SK-N-MC (cell line): ENCODE results near the gene EMP2.

Experiments
- DNase-seq: peaks from one replicate; pipeline ENCODE4 v3.0.0-alpha.2; 2011; ENCODE audit warnings: low read depth, low spot score
- H3K27ac ChIP-seq: fragments of 200-600 bp; sonication (generic); 2 replicates; pipeline ENCODE4 v1.5.1; 2016; ENCODE audit warnings: mixed run types
- H3K36me3 ChIP-seq: fragments of 200-600 bp; sonication (generic); 2 replicates; pipeline ENCODE4 v1.6.1; 2017; ENCODE audit warnings: antibody characterized with exemption, low read length, mixed read lengths; ENCODE audit not compliant: insufficient read depth
- H3K4me3 ChIP-seq: fragments of 200-600 bp; sonication (generic); 2 replicates; pipeline ENCODE4 v1.5.1; 2016
- H3K9ac ChIP-seq: fragments of 200-600 bp; sonication (generic); 2 replicates; pipeline ENCODE4 v1.8.0; 2017; ENCODE audit warnings: mixed run types, mixed read lengths; ENCODE audit not compliant: insufficient read length
- H3K9me3 ChIP-seq: fragments of 200-600 bp; sonication (generic); 2 replicates; pipeline ENCODE4 v1.6.1; 2017; ENCODE audit warnings: low read depth, mild to moderate bottlenecking, antibody characterized with exemption, low read length, moderate library complexity, mixed read lengths
- EZH2 ChIP-seq: fragments of 200-600 bp; sonication (generic); IDR thresholded peaks from one replicate; pipeline ENCODE4 v1.6.1; 2017; ENCODE audit warnings: antibody characterized with exemption
- FOXP2 ChIP-seq: optimal IDR thresholded peaks from 2 replicates; pipeline ENCODE3; 2011; ENCODE audit warnings: mild to moderate bottlenecking, moderate library complexity; ENCODE audit not compliant: insufficient read depth; ENCODE audit errors: extremely low read length, control extremely low read depth
- POLR2AphosphoS5 ChIP-seq: IDR thresholded peaks from 2 replicates; pipeline ENCODE4 v1.6.1; 2012; ENCODE audit warnings: mild to moderate bottlenecking, low read depth, low read length, borderline replicate concordance

Gene EMP2

GRCh38 chr16:10529895-10530669 is 50.3 kb downstream of the EMP2 start:
- H3K36me3 ChIP-seq: no peaks in the 10 kb centered on the region
- no peak for DNase-seq
- H3K9me3 ChIP-seq: no peaks in the 10 kb centered on the region
- no peak overlapping the region for H3K27ac ChIP-seq
- no peak overlapping the region for H3K4me3 ChIP-seq
- TF ChIP-seq EZH2: no peak
- TF ChIP-seq POLR2AphosphoS5: no peak
- no peak for TF ChIP-seq FOXP2
- H3K9ac ChIP-seq: no peak overlapping the region

GRCh38 chr16:10528635-10529034 is 51.8 kb downstream of the EMP2 start:
- TF ChIP-seq FOXP2: no peak
- no peak for TF ChIP-seq EZH2
- H3K9me3 ChIP-seq: no peaks in the 10 kb centered on the region
- H3K36me3 ChIP-seq: no peaks in the 10 kb centered on the region
- DNase-seq: no peak
- H3K27ac ChIP-seq: no peak overlapping the region
- no peak overlapping the region for H3K4me3 ChIP-seq
- H3K9ac ChIP-seq: no peak overlapping the region

- Histone ChIP-seq H3K36me3 (no peaks in the 10 kb centered on the region), H3K9me3 (no peaks in the 10 kb centered on the region), H3K27ac (no peak overlapping the region), H3K4me3 (no peak overlapping the region), H3K9ac (no peak overlapping the region)
- DNase-seq: no peak
- TF ChIP-seq EZH2 (no peak), POLR2AphosphoS5 (no peak), FOXP2 (no peak)
Observed at GRCh38 chr16:10526962-10527361, 53.4 kb downstream of the EMP2 start.

- no peak for DNase-seq
- H3K9ac ChIP-seq: no peak overlapping the region
- H3K9me3 ChIP-seq: no peaks in the 10 kb centered on the region
- TF ChIP-seq EZH2 (no peak), FOXP2 (no peak), POLR2AphosphoS5 (no peak)
- H3K36me3 ChIP-seq: no peaks in the 10 kb centered on the region
- no peak overlapping the region for H3K4me3 ChIP-seq
- H3K27ac ChIP-seq: no peak overlapping the region
Observed at GRCh38 chr16:10525214-10525825, 55.1 kb downstream of the EMP2 start.

- no peaks in the 10 kb centered on the region for H3K9me3 ChIP-seq
- no peak overlapping the region for H3K9ac ChIP-seq
- no peak overlapping the region for H3K27ac ChIP-seq
- TF ChIP-seq FOXP2: no peak
- no peak for TF ChIP-seq EZH2
- no peak for TF ChIP-seq POLR2AphosphoS5
- no peaks in the 10 kb centered on the region for H3K36me3 ChIP-seq
- no peak overlapping the region for H3K4me3 ChIP-seq
- DNase-seq: no peak
Observed at GRCh38 chr16:10522966-10523365, 57.4 kb downstream of the EMP2 start.

GRCh38 chr16:10521681-10522274 is 58.6 kb downstream of the EMP2 start:
- no peak overlapping the region for H3K4me3 ChIP-seq
- TF ChIP-seq POLR2AphosphoS5 (no peak), FOXP2 (no peak)
- no peak overlapping the region for H3K9ac ChIP-seq
- H3K9me3 ChIP-seq: no peaks in the 10 kb centered on the region
- DNase-seq: no peak
- H3K36me3 ChIP-seq: no peaks in the 10 kb centered on the region
- no peak overlapping the region for H3K27ac ChIP-seq

DNA sequence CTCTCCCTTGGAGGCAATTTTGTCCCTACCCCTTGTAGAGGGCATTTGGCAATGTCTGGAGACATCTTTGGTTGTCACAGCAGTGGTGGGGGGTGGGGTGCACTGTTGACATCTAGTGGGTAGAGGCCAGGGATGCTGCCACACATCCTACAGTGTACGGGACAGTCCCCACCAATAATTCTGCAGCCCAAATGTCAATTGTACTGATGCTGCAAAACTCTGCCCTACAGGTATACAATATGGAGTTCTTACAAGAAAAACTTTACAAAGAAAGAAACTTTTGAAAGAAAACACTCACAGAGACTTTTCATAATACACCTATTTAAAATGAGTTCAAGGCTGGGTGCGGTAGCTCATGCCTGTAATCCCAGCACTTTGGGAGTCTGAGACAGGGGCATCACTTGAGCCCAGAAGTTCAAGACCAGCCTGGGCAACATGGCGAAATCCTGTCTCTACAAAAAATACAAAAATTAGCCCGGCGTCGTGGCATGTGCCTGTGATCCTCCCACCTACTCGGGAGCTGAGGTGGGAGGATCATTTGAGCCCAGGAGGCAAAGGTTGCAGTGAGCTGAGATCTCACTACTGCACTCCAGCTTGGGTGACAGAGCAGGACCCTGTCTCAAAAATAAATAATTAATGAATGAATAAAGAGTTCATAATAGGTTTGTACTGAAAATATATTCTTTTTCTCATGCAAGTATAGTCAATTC is 59.4 kb downstream of the EMP2 start:
- H3K9me3 ChIP-seq: no peaks in the 10 kb centered on the region
- H3K36me3 ChIP-seq: no peaks in the 10 kb centered on the region
- H3K27ac ChIP-seq: no peak overlapping the region
- DNase-seq: no peak
- no peak overlapping the region for H3K9ac ChIP-seq
- TF ChIP-seq POLR2AphosphoS5 (no peak), FOXP2 (no peak), EZH2 (no peak)
- no peak overlapping the region for H3K4me3 ChIP-seq

GRCh38 chr16:10519929-10520868 is 60.2 kb downstream of the EMP2 start:
- no peak for DNase-seq

More at GRCh38 chr16:10519929-10520868, 60.2 kb downstream of the EMP2 start:
- H3K27ac ChIP-seq: no peak overlapping the region
- H3K9me3 ChIP-seq: no peaks in the 10 kb centered on the region
- no peaks in the 10 kb centered on the region for H3K36me3 ChIP-seq
- TF ChIP-seq EZH2: no peak
- TF ChIP-seq FOXP2: no peak
- no peak for TF ChIP-seq POLR2AphosphoS5
- H3K4me3 ChIP-seq: no peak overlapping the region
- no peak overlapping the region for H3K9ac ChIP-seq
